Epithelial cell of prostate (primary cell): Measurements from ENCODE around the gene TET3.

Source experiments
- DNase-seq: peaks from one replicate; pipeline ENCODE4 v3.0.0-alpha.2; 2011; ENCODE audit warnings: low read depth, low spot score
- H3K27ac ChIP-seq: fragments of 450-650 bp; 2 replicates; pipeline ENCODE4 v1.5.1; 2017; ENCODE audit warnings: mild to moderate bottlenecking

The TET3 gene

DNA sequence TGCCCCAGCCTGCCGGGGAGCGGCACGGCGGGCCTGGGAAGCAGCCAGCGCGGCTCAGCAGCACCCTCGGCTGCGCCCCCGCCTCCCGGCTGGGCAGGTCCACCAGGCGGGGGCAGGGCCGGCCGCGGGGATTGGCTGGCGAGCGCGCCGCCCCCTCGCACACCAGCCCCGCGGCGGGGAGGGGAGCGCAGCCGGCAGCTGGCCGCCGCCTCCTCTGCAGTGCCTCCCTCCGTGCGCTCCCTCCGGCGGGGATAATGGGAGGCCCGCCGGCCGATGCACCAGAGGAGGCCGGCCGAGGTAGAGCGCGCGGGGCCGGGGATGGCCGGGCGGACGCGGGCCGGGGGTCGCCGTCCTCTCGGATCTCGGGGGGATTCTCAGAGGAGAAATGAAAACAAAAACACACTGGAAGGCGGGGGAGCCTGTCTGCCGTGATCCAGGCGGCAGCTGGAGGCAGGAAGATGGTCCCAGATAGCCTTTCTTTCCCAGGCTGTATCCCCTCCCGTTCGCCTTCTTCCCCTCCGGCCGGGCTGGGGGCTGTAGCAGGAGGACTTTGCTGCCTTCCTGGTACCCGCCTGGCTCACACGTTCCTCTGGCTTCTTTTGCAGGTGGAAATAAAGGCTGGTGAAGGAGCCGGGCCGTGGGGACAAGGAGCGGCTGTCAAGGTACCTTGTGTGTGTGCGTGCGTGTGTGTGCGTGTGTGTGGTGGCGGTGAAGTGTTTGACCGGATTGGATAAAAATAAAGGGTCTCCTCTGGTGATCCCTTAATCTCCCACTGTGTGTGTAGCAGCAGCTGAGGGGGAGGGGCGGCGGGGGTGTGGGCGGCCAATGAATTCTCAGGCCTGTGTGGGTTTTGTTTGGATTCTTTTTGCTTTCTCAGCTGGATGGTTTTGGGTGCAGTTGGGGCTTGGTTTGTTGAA is 18.1 kb downstream of the TET3 start:
- no peak for DNase-seq
- no peak overlapping the region for H3K27ac ChIP-seq

DNA sequence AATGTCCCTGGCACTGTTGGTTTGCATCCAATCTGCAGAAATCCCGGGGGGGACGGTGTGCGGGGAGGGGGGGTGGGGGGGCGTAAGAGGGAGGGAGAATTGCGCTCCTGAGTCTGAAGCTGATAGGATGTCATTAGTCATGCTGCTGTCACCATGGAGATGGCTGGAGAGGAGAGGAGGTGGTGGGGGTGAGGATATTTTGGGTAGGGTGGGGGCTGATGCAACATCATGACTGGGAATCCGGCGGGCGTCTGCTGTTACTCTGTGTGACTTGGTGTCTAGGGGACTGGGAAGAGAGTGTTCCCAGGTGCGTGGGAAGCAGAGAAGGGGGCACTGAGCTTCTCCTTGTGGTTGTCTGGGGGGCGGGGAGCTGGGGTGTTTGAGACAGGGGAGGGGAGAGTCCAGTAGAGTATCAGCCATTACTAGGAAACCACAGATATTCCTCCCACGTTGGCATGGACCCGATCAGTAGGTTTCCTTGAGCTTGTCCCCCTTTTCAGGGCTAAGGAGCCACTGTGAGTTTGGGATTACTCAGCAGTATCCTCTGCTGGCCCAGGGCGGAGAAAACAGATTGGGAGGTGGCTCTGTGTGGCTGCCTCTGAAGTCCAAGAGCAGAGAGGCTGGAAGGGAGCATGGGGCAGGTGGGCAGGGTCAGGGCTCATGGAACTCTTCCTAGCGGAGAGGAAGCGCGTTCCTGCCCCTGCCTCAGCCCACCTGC is 18.9 kb downstream of the TET3 start:
- H3K27ac ChIP-seq: no peak overlapping the region
- no peak for DNase-seq

DNA sequence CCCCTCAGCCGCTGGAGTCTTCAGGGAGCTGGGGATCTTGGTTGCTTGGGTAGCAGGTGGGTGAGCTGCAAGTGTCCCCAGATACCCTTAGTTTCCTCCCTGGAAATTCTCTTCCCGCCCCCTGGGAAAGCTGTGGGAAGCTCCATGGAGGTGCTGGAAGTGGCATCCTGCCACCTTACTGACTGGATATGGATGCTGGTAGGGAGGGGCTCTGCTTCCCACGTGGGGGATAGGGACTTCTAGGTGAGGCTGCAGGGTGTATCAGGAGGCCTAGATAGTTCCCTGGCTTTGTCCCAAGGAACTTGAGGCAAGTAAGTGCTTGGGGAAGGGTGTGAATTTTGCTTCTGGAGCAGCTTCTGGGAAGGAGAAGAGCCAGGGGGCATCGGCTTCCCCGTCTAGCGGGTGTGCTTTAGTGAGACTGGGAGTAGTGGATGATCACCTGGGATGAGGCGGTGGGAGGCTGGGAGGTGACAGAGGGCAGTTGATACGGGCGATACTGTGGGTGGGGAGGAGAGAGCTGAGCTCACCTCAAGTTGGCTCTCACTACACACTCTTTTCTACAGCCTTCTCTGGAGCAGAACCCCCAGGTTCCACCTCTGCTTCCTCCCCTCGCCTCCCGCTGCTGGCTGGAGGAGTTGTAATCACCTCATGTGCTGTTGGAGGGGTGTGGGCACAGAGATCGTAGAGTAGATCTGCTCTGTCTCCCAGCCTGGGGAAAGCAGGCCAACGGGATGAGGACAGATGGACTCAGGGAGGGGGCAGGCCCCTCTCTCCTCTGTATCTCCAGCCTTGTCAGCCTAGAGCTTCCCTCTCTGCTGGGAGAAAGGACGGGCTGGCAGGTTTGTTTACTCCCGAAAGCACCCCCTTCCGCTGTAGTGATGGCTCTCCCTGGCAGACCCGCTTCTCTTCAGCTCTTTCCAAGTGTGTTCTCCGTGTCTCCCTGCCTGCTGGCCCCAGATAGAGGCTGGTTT is 19.8 kb downstream of the TET3 start:
- no peak for DNase-seq
- no peak overlapping the region for H3K27ac ChIP-seq

DNA sequence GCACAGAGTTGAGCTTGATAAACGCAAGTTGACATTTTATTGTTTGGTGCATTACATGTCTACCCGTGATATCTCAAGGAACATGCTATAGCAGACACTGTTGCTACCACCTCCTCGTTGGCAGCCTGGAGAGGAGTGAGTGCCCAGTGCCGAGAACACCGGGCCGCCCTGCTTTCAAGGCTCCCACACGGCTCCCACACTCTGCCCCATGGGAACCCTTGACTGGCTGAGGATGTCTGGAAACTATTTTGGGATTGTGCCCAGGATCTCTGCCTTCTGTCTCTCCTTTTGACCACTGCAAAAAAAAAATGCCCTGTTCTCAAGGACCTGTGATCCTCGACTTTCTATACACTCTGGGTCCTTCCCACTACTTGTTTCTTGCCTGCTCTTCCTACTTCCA is 21.1 kb downstream of the TET3 start:
- H3K27ac ChIP-seq: no peak overlapping the region

DNA sequence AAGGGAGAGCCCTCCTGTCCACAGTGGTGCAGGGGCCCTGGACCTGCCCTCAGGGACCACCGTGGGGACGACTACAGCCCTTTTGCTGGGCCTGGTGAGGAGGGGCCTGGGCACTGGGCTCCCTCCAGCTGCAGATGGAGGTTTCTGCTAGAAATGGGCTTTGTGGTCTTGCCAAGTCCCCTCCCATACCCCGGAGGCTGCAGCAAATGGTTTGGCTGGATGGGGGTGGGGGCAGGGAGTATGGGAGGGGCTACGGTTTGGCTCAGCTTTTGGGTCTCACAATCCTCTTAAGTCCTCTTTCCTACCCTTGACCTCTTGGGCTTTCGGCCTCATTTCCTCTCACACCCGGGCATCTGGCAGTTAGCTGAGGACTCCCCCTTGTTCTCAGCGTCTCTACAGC is 21.7 kb downstream of the TET3 start:
- no peak for DNase-seq
- H3K27ac ChIP-seq: no peak overlapping the region

More for the DNA sequence above, 21.1 kb downstream of the TET3 start:
- no peak for DNase-seq

DNA sequence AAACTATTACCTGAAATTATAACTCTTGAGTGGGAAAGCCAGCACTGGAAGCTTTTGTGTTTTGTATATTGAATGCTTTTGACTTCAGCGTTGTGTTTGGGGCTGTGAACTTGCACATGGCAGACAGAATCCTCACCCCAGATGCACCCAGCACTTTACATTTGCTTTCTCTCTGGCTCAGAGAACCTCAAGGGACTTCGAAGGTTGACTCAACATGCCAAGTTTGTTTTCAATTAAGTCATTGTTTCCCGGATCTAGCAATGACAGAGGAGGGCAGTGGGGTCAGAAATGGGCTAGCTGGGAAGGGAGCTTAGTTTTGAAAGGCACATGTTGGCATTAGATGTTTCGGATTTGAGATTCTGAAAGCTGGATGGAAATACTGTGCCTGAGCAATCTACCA is 22.4 kb downstream of the TET3 start:
- H3K27ac ChIP-seq: no peak overlapping the region
- no peak for DNase-seq

DNA sequence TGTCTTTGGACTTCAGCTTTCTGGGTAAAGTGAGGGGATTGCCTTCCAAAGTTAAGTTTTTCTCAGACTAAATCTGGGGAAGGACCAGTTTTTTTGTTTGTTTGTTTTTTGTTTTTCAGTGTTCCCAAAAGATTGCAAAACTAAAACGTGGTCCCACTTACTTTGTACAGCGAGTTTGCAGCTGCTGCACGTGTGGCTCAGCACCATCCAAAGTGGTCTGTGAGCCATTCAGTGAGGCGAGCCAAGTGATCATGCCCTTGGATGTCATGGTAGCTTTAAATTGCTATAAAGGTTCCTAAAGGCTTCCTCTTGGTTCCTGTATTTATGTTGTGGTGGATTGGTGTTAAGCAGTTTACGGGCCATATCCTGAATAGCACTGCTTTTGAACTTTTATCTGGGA is 23.0 kb downstream of the TET3 start:
- no peak overlapping the region for H3K27ac ChIP-seq
- DNase-seq: no peak

DNA sequence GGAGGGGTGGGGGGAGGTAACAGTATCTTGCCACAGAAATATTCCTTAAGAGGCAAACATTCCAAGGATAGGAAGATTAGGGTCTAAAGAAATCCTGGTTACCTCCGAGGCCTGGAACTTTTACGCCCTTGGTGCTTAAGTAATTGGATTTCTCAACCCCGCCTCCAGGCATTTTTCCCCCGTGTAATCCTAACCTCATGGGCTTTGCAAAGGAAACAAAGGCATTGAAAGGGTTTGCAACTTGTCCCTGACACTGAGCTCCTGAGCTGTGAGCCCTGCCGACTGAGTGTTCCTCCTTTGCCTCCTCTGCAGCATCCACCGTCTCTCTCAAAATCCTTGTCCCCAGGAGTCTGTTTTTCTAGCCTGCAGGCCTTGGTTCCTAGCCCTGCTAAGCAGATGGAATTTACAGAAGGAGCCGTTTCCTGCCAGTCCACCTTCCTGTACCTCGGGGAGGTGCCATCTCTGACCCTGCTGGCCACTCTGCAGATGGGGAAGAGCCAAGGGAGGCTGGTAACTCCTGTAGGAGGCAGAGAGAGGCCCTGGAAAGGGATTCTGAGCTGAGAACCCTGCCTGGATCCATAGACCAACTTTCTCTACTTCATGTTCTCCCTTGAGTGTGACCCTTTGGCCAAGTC is 24.2 kb downstream of the TET3 start:
- peak overlapping the region; percentile 44 for H3K27ac ChIP-seq
- no peak for DNase-seq

DNA sequence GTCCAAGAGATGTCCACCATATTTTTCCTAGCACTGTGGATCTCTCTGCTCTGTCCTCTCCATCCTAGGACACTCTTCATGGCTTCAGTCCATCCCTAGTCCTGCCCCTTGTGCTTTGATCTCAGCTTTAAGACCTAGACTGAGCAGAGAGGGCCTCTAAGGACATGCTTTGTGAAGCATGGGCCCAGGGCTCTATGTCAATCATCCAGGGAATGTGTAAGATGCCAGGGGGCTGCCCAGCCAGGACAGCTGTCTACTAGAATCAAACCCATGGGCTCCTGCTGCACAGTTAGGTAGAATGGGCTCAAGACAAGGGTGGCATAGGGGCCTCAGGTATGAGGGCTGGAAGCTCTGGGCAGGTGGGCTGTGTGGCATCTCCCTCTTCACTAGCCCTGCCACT is 24.9 kb downstream of the TET3 start:
- H3K27ac ChIP-seq: peak overlapping the region; percentile 44
- no peak for DNase-seq

DNA sequence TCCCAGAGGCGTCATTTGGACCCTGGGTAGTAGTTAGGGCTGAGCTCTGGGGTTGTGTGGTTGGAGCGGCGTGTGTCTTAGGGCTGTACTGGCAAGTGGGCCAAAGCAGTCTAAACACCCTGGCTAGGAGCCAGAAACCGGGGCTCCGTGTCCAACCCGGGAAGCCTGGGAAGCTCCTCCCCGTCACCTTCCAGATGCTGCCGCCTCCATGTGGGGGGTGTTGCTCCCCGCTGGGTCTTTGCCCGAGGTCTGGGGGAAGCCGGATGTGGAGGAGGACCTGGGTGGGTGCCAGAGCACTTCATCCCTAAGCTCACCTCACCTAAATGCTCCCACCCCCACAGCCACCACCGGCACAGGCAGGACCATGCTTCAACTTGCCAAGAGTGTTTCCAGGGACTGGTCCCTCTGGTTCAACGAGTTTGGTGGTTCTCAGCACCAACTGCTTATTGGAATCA is 25.4 kb downstream of the TET3 start:
- H3K27ac ChIP-seq: peak overlapping the region; percentile 44
- DNase-seq: peak; percentile 91

DNA sequence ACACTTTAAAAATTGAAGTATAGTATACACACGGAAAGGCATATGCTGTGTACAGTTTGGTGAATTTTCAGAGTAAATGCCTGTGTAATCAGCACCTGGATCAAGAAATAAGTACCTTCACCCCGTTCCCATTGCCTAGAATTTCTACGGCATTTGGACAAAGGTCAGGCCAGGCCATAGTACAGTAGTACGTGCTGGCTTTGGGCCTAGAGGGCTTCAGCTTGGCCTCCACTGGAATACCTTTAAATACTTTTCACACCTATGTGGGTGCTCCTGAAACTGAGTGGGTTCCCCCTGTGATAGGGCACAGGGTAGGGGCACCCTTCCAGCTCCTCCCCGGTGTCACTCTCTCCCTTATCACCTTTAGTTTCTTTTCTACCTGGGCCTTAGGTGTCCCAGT is 26.5 kb downstream of the TET3 start:
- H3K27ac ChIP-seq: no peak overlapping the region
- no peak for DNase-seq

DNA sequence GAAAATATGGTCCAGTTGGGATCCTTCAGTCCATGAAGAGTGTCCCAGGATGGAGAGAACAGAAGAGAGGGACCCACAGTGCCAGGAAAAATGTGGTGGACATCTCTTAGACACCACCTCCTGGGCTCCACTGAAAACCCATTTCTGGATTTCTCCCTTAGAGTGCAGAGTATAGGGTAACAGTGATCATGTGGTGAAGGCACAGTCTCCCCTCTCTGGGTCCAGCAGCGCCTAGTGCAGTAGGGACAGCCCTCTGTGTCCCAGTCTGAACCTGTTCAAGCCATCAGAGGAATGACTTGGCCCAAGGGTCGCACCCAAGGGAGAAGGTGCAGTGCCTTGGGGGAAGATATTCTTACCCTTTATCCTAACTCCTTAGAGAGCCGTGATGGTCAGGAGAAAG is 30.1 kb downstream of the TET3 start:
- no peak overlapping the region for H3K27ac ChIP-seq
- DNase-seq: no peak

DNA sequence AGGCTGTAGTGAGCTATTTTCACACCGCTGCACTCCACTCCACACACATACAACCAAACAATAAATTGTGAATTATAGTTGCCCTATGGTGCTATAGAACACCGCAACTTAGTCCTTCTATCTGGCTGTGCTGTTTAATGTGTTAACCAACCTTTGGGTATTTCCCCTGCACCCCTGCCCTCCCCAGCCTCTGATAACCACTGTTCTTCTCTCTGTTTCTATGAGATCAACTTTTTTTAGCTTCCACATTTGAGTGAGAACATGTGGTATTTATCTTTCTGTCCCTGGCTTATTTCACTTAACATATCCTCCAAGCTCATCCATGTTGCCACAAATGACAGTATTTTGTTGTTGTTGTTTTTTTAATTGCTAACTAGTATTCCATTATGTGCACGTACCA is 32.5 kb downstream of the TET3 start:
- no peak for DNase-seq
- H3K27ac ChIP-seq: no peak overlapping the region

DNA sequence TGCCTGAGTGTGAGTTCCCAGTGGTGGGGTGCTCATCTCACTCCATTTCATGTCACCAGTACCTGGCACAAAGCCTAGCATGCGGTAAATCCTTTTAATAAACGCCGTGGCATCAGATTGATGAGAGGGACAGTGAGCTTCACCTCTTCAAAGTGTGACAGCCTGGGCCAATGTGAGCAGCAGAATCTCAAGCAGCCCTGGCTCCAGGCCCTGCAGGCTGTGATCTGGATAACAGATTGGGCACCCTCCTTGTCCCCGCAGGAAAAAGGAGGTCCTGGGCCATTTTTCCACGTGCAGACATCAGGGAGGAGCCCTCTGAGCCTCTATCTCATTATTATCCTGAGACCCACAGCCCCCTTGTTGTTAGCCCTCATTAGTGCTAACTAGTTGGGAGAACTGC is 34.8 kb downstream of the TET3 start:
- DNase-seq: no peak
- H3K27ac ChIP-seq: no peak overlapping the region

DNA sequence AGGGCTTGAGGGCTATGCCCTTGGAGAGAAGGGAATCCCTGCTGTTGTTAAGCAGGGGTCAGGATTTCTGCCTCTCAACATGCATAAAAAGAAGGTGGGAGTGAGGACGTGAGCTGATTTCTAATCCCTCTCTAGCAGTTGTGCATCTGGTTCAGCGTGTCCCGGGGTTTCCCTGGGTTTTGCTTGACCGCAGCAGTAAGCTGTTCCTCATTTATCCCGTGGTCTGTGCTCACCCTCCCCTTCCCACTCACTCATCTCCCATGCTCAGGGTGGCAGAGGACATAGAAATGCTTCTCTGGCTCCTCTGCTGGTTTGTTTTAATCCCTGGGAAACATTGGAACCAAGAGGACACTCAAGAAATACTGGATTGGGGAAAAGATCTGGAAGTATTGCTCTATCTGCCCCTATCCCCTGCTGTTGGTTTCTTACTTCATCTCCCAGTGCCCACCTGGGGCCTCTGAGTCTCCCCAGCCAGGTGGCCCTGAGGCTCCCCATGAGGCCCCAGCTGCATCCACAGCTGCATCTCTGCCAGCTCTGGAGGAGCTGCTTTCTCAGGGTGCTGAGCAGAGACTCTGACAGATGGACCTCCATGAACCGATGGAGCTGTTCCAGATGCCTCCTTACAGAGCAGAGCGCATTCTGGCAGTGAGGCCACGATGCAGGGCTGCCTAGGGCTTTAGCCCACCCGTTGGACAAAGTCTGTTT is 36.1 kb downstream of the TET3 start:
- no peak for DNase-seq
- H3K27ac ChIP-seq: no peak overlapping the region

DNA sequence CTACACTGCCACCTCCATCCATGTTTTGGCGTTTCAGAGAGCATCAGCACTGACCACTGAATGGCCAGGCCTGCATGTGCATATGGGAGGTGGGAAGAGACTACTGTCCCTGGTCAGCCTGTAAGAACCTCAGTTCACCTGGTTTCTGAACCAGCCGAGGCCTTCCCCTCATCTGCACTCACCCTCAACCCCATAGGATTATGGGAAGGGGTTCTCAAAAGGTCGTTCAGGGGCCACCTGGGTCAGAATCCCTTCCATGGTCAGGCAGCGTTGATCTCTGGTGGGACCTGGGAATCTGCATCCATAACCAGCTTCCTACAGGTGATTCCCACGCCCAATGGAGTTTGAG is 36.7 kb downstream of the TET3 start:
- H3K27ac ChIP-seq: no peak overlapping the region
- DNase-seq: no peak

DNA sequence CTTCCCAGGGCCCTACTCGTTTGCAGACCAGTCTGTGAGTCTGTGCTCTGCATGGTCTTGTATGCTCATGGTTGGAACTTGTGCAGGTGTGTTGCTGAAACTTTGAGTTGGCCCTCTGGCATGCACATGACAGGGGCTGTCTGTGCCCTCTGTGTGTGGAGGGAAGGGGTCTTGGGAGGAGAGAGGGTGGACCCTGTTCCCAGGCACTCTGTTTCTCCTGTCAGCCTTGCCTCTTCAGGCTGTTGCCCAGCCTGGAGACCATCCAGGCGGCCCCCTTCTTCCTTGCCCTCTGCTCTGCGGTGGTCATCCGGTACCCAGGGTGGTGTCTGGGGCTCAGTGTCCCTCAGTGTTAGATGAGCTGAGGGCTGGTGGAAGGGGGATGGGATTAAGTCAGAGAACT is 39.5 kb downstream of the TET3 start:
- no peak for DNase-seq
- H3K27ac ChIP-seq: no peak overlapping the region

DNA sequence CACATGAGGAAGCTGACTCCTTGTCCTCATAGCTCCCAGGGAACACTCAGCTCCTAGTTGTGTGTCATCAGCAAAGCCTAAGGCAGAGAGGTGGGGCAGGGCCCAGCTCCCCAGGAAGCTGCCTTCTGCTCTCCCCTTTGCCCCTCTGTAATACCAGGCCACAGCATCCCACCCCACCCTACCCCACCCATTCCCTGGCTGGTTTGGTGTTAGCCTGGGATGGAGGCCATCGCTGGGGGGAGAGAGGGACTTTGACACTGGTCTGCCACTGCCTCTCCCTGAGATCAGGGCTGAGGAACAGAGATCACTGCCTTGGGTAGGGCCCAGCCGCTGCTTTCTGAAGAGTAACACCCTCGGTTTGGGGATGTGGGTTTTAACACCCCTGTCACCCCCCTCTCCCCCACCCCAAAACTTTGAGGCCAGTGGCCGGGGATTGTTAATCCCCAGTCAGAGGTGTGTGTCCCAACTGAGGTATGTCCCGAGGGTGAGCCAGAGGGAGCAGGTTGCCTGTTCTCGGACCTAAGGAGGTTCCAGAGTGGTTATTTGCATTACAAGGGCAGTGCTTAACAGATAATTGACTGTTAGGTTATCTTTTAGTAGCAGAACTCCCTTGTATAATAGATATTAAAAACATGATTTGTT is 41.4 kb downstream of the TET3 start:
- H3K27ac ChIP-seq: peak overlapping the region; percentile 38
- DNase-seq: no peak

DNA sequence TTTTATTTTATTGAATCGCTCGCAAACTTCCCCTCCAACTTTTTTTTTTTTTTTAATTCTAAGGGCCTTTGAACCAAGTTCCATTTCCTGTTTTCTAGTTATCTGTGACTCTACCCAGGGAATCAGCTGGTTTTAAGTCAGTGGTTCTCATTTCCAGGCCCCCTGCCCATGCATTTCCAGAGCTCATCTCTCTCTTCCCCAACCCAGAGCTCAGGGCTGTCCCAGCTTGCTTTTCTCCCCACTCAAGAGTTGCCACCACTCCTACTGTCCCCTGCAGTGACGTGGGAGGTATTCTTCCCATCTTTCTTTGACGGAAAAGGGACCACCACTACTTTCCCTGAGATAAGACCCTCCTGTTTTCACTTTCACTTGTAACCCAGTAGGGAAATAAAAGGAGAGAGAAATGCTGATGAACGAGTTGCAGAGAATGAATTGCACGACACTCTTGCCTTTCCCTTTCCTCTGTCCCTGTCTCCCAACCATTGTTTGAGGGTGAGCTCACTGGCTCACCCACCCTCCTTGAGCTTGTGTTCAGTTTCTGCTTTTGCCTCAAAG is 42.1 kb downstream of the TET3 start:
- DNase-seq: no peak
- no peak overlapping the region for H3K27ac ChIP-seq
